Type B pancreatic cell (in vitro differentiated cells): ENCODE results near the gene MED1. TPM values are rescaled to one million over a fixed set of nuclear protein-coding genes. Genes with fewer than 3 reads are reported as not detected.

ENCODE experiments used
- DNase-seq: peaks from one replicate; pipeline ENCODE4 v3.0.0; 2021; ENCODE audit warnings: mixed read lengths; ENCODE audit not compliant: unreplicated experiment; ENCODE audit errors: extremely low spot score
- H3K27ac Mint-ChIP-seq: 2 replicates; pipeline ENCODE4 v1.8.0; 2021; ENCODE audit warnings: mild to moderate bottlenecking, mixed read lengths
- H3K27me3 Mint-ChIP-seq: 2 replicates; pipeline ENCODE4 v1.8.0; 2021; ENCODE audit warnings: mixed read lengths
- H3K36me3 Mint-ChIP-seq: 2 replicates; pipeline ENCODE4 v1.8.0; 2021; ENCODE audit warnings: mixed read lengths
- H3K4me1 Mint-ChIP-seq: one replicate; pipeline ENCODE4 v1.8.0; 2021; ENCODE audit warnings: mixed read lengths; ENCODE audit not compliant: unreplicated experiment
- H3K4me3 Mint-ChIP-seq: 2 replicates; pipeline ENCODE4 v1.8.0; 2021; ENCODE audit warnings: mild to moderate bottlenecking, mixed read lengths
- H3K9me3 Mint-ChIP-seq: 2 replicates; pipeline ENCODE4 v1.8.0; 2021; ENCODE audit warnings: mixed read lengths
- CTCF ChIP-seq: fragments of 200-600 bp; sonication (generic); conservative IDR thresholded peaks from 2 replicates; pipeline ENCODE4 v1.5.0; 2021; ENCODE audit warnings: antibody characterized with exemption, mild to moderate bottlenecking
- total RNA-seq: library from RNA; stranded (reverse); gene quantifications from 2 replicates; pipeline ENCODE4 v1.2.1, GENCODE V29; 2021; ENCODE audit warnings: low replicate concordance

Gene MED1
- total RNA-seq, 1 donor from 2014 or later: 46.2 TPM

GRCh38 chr17:39406951-39407350 is 44.1 kb downstream of the MED1 start:
- H3K27me3 Mint-ChIP-seq: no peaks in the 10 kb centered on the region
- no peak overlapping the region for H3K4me3 Mint-ChIP-seq

GRCh38 chr17:39405436-39405835 is 45.6 kb downstream of the MED1 start:
- Mint-ChIP-seq H3K4me1 (peaks cover 8% of the 10 kb centered on the region), H3K9me3 (no peaks in the 10 kb centered on the region), H3K27ac (no peak overlapping the region), H3K27me3 (no peaks in the 10 kb centered on the region), H3K4me3 (no peak overlapping the region), H3K36me3 (peaks cover 24% of the 10 kb centered on the region)
- DNase-seq: no peak
- no peak for TF ChIP-seq CTCF

More at GRCh38 chr17:39406951-39407350, 44.1 kb downstream of the MED1 start:
- no peak for TF ChIP-seq CTCF
- peaks cover 5% of the 10 kb centered on the region for H3K4me1 Mint-ChIP-seq
- H3K9me3 Mint-ChIP-seq: no peaks in the 10 kb centered on the region
- no peak for DNase-seq
- peaks cover 26% of the 10 kb centered on the region for H3K36me3 Mint-ChIP-seq
- H3K27ac Mint-ChIP-seq: no peak overlapping the region

- DNase-seq: no peak
- no peak for TF ChIP-seq CTCF
- H3K9me3 Mint-ChIP-seq: no peaks in the 10 kb centered on the region
- H3K36me3 Mint-ChIP-seq: peaks cover 17% of the 10 kb centered on the region
- H3K27me3 Mint-ChIP-seq: no peaks in the 10 kb centered on the region
- H3K4me3 Mint-ChIP-seq: peak overlapping the region; percentile 28
- no peak overlapping the region for H3K27ac Mint-ChIP-seq
- peaks cover 13% of the 10 kb centered on the region for H3K4me1 Mint-ChIP-seq
Measured at GRCh38 chr17:39404542-39405378, 46.3 kb downstream of the MED1 start.

GRCh38 chr17:39402890-39403605 is 48.0 kb downstream of the MED1 start:
- Mint-ChIP-seq H3K9me3 (no peaks in the 10 kb centered on the region), H3K36me3 (peaks cover 1% of the 10 kb centered on the region), H3K4me1 (peaks cover 13% of the 10 kb centered on the region), H3K27ac (peak overlapping the region; percentile 82), H3K4me3 (peak overlapping the region; percentile 99), H3K27me3 (no peaks in the 10 kb centered on the region)
- no peak for DNase-seq
- TF ChIP-seq CTCF: no peak

- Mint-ChIP-seq H3K27ac (peak overlapping the region; percentile 92), H3K4me1 (peaks cover 17% of the 10 kb centered on the region), H3K4me3 (peak overlapping the region; percentile 99), H3K9me3 (no peaks in the 10 kb centered on the region), H3K27me3 (no peaks in the 10 kb centered on the region), H3K36me3 (no peaks in the 10 kb centered on the region)
- TF ChIP-seq CTCF: no peak
- DNase-seq: peak; percentile 89
Measured at GRCh38 chr17:39402244-39402889, 48.7 kb downstream of the MED1 start.
